Chondrocyte (in vitro differentiated cells): Measurements from ENCODE around the gene CETP. TPM values are rescaled to one million over a fixed set of nuclear protein-coding genes. Genes with fewer than 3 reads are reported as not detected.

Experiments
- DNase-seq: peaks from one replicate; pipeline ENCODE4 v3.0.0; 2021; ENCODE audit warnings: mixed read lengths, low spot score
- H3K27ac Mint-ChIP-seq: one replicate; pipeline ENCODE4 v1.8.0; 2021; ENCODE audit warnings: mild to moderate bottlenecking, moderate library complexity, mixed read lengths; ENCODE audit not compliant: unreplicated experiment
- H3K27me3 Mint-ChIP-seq: 2 replicates; pipeline ENCODE4 v1.8.0; 2021; ENCODE audit warnings: low read depth, mixed read lengths
- H3K36me3 Mint-ChIP-seq: 2 replicates; pipeline ENCODE4 v1.8.0; 2021; ENCODE audit warnings: low read depth, mixed read lengths
- H3K4me1 Mint-ChIP-seq: 2 replicates; pipeline ENCODE4 v1.8.0; 2021; ENCODE audit warnings: low read depth, mild to moderate bottlenecking, mixed read lengths
- H3K4me3 Mint-ChIP-seq: one replicate; pipeline ENCODE4 v1.8.0; 2021; ENCODE audit warnings: mild to moderate bottlenecking, moderate library complexity, mixed read lengths; ENCODE audit not compliant: unreplicated experiment
- H3K9me3 Mint-ChIP-seq: 2 replicates; pipeline ENCODE4 v1.8.0; 2021; ENCODE audit warnings: low read depth, mixed read lengths
- total RNA-seq: library from RNA; stranded (reverse); gene quantifications from 3 replicates; pipeline ENCODE4 v1.2.1, GENCODE V29; 2021
- TF ChIP-seq, protein P1 (sequence below): fragments of 200-600 bp; sonication (generic); IDR thresholded peaks from 2 replicates; pipeline ENCODE4 v1.5.0; 2021; ENCODE audit warnings: antibody characterized with exemption, mild to moderate bottlenecking, moderate library complexity

Gene CETP
- total RNA-seq, 1 donor from 2014 or later, result not detected

DNA sequence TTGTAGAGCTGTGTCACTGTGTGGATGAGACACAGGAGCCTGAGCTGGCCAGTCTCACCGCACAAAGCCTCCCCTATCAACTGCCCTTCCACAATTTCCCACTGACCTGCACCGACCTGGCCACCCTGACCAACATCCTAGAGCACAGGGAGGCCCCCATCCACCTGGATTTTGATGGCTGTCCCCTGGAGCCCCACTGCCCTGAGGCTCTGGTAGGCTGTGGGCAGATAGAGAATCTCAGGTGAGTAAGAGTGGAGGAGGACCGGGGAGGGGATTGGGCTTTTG is 65.0 kb downstream of the CETP start:
- Mint-ChIP-seq H3K27me3 (no peaks in the 10 kb centered on the region), H3K36me3 (no peaks in the 10 kb centered on the region), H3K4me1 (peaks cover 6% of the 10 kb centered on the region), H3K4me3 (no peak overlapping the region), H3K27ac (no peak overlapping the region), H3K9me3 (no peaks in the 10 kb centered on the region)
- TF ChIP-seq, protein P1, sequence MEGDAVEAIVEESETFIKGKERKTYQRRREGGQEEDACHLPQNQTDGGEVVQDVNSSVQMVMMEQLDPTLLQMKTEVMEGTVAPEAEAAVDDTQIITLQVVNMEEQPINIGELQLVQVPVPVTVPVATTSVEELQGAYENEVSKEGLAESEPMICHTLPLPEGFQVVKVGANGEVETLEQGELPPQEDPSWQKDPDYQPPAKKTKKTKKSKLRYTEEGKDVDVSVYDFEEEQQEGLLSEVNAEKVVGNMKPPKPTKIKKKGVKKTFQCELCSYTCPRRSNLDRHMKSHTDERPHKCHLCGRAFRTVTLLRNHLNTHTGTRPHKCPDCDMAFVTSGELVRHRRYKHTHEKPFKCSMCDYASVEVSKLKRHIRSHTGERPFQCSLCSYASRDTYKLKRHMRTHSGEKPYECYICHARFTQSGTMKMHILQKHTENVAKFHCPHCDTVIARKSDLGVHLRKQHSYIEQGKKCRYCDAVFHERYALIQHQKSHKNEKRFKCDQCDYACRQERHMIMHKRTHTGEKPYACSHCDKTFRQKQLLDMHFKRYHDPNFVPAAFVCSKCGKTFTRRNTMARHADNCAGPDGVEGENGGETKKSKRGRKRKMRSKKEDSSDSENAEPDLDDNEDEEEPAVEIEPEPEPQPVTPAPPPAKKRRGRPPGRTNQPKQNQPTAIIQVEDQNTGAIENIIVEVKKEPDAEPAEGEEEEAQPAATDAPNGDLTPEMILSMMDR, result no peak
- DNase-seq, result peak; percentile 44

DNA sequence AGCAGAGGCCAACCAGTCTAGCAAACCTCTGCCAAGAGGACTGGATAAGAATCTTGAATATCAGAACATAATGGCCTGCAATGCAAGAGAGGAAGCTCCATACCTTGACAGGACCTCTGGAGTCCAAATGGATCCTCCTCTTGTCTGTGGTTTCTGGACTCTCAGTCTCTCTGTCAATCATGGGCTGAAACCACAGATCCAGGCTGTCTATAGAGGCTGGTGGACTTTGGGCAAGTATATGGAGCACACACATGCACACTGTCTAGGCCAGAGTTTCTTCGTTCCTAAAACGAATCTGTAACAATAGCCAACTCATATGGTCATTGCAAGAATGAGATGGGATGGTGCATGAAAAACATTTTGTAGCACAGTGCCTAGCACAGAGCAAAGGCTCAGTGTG is 65.3 kb downstream of the CETP start:
- Mint-ChIP-seq H3K36me3 (no peaks in the 10 kb centered on the region), H3K9me3 (no peaks in the 10 kb centered on the region), H3K27me3 (no peaks in the 10 kb centered on the region), H3K4me1 (peaks cover 6% of the 10 kb centered on the region), H3K27ac (no peak overlapping the region), H3K4me3 (no peak overlapping the region)
- TF ChIP-seq, protein P1, result no peak
- DNase-seq, result no peak

DNA sequence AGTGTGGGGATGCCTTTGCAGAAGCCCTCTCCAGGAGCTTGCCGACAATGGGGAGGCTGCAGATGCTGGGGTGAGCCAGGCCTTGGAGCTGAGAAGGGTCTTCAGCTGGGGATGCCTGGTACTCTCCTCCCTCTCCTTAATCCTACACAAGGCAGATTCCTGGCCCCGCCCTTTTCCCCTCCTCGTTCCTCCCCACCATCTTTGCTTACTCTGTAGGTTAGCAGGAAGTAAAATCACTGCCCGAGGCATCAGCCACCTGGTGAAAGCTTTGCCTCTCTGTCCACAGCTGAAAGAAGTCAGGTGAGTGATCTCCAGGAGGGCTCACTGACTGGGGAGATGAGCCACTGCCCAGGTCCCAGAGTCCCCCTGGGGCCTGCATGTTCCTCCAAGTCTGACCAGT is 66.3 kb downstream of the CETP start:
- H3K27ac Mint-ChIP-seq, result no peak overlapping the region
- TF ChIP-seq, protein P1, result no peak
- H3K9me3 Mint-ChIP-seq, result no peaks in the 10 kb centered on the region
- DNase-seq, result peak; percentile 58
- H3K36me3 Mint-ChIP-seq, result no peaks in the 10 kb centered on the region
- peaks cover 6% of the 10 kb centered on the region for H3K4me1 Mint-ChIP-seq
- H3K4me3 Mint-ChIP-seq, result no peak overlapping the region
- no peaks in the 10 kb centered on the region for H3K27me3 Mint-ChIP-seq

DNA sequence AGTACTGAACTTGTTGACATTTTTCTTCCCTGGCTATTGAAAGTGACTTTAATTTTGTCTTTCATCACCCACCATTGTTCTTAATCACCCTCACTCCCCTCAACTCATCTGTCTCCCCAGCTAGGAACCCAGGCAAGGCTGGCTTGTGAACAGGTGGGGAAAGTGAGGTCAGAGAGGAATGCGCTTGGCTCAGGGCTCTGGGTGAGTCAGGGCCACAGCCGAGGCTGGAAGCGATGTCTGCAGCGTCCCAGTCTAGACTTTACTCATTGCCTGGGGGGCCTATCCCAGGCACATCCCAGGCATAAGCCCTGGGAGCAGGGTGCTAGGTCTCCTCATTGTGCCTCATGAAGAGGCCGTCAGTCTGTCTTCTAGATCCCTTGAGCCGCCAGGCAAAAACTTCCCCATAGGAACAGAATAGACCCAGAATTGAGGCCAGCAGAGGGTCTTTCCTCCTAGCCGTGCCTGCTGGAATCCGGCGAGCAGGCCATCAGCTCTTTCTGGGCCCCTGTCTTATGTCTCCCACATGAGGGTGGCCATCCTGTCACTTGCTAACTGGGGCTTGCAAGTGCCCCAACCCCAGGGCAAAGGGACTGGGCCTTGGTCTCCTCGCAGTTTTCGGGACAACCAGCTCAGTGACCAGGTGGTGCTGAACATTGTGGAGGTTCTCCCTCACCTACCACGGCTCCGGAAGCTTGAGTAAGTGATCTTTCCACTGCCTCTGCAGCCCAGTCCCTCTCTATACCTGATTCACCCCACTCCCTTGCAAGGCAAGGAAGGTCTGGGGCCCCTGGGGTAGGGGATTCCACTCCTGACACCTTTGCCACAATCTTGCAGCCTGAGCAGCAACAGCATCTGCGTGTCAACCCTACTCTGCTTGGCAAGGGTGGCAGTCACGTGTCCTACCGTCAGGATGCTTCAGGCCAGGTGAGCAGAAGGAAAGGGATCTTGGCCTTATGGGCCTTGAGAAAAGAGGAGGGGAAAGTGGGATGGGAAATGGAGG is 67.7 kb downstream of the CETP start:
- TF ChIP-seq, protein P1, result no peak
- H3K27ac Mint-ChIP-seq, result no peak overlapping the region
- peaks cover 6% of the 10 kb centered on the region for H3K4me1 Mint-ChIP-seq
- H3K27me3 Mint-ChIP-seq, result no peaks in the 10 kb centered on the region
- H3K4me3 Mint-ChIP-seq, result no peak overlapping the region
- H3K36me3 Mint-ChIP-seq, result no peaks in the 10 kb centered on the region
- no peaks in the 10 kb centered on the region for H3K9me3 Mint-ChIP-seq
- peak; percentile 59 for DNase-seq

DNA sequence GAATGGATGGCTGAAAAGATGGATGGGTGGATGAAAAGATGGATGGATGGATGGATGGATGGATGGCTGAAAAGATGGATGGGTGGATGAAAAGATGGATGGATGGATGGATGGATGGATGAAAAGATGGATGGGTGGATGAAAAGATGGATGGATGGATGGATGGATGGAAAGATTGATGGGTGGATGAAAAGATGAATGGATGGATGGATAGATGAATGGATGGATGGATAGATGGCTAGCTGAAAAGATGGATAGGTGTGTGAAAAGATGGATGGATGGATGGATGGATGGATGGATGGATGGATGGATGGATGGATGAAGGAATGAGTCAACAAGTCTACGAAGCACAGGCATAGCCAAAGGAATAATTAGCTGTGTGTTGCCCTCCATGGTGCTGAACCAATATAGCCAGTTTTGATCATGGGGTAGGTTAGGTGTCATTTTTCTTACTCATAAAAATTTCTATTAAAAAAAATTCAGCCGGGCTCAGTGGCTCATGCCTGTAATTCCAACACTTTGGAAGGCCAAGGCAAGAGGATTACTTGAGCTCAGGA is 68.7 kb downstream of the CETP start:
- peaks cover 3% of the 10 kb centered on the region for H3K36me3 Mint-ChIP-seq
- H3K4me3 Mint-ChIP-seq, result no peak overlapping the region
- no peak overlapping the region for H3K27ac Mint-ChIP-seq
- H3K4me1 Mint-ChIP-seq, result peaks cover 6% of the 10 kb centered on the region
- no peaks in the 10 kb centered on the region for H3K9me3 Mint-ChIP-seq
- TF ChIP-seq, protein P1, result no peak
- no peaks in the 10 kb centered on the region for H3K27me3 Mint-ChIP-seq
- no peak for DNase-seq
